Epidermal melanocyte (primary cell): ENCODE measurements around the gene ADSL.

ENCODE experiments used
- DNase-seq: peaks from one replicate; pipeline ENCODE4 v3.0.0; 2011; ENCODE audit warnings: low spot score; ENCODE audit not compliant: insufficient read length

Gene ADSL

DNA sequence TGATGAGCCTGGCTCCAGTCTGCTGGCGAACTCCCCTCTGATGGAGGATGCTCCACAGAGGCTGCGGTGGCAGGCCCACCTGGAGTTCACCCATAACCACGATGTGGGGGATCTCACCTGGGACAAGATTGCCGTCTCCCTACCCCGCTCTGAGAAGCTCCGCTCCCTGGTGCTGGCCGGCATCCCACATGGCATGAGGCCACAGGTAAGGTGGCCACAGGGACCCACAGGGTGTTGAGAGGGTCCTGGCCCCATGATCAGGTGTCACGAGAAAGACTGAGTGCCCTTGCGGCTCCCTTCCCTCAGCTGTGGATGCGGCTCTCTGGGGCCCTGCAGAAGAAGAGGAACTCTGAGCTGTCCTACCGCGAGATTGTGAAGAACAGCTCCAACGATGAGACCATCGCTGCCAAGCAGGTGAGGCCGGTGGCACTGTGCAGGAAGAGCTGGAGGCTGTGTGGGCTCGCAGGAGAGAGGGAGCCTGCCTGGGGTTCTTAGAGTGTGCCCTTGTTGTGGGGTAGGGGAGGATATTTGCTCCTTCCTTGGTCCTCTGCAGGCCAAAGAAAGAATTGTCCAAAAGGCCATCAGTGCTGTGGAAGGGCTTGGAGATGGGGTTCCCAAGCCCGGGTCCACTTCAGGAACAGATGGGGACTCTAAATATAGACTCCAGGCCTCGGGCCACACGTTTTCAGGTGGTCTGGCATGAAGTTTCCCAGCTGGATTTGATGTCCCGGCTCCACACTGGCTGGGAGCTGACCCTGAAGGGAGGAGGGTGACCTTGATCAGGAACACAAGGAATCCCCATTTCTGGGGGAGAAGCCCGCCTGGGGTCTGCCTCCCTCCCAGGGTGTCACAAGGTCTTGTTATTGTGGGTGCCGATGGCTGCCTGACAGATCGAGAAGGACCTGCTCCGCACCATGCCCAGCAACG is 58.2 kb downstream of the ADSL start:
- no peak for DNase-seq

DNA sequence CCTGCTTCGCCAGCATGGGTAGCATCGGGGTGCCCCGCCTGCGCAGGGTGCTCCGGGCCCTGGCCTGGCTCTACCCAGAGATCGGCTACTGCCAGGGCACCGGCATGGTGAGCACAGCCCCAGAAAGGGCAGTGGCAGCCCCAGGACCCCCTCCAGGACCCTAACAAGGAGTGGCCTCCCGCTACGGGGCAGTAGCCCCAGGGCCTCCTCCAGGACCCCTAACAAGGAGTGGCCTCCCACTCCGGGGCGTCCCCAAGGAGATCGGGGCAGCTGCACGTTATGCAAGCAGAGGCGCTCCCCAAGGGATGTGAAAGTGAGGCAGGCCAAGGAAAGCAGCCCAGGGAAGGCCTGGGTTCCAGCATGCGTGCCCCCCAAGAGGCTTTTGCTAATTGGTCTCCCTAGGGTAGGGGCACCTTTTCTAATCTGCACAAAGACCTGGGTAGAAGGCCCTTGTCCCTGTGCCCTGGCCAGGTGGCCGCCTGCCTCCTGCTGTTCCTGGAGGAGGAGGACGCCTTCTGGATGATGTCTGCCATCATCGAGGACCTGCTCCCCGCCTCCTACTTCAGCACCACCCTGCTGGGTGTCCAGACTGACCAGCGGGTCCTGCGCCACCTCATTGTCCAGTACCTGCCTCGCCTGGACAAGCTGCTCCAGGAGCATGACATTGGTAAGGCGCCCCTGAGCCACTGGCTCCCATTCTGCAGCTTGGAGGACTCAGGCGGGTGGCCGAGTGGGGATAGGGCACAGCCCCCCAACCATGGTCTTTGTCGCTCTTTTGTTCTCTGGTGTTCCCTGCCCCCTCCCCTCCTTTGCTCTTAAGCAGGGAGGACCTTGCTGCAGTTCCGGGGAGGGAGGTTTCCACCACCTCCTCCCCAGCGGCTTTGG is 59.1 kb downstream of the ADSL start:
- DNase-seq: no peak

DNA sequence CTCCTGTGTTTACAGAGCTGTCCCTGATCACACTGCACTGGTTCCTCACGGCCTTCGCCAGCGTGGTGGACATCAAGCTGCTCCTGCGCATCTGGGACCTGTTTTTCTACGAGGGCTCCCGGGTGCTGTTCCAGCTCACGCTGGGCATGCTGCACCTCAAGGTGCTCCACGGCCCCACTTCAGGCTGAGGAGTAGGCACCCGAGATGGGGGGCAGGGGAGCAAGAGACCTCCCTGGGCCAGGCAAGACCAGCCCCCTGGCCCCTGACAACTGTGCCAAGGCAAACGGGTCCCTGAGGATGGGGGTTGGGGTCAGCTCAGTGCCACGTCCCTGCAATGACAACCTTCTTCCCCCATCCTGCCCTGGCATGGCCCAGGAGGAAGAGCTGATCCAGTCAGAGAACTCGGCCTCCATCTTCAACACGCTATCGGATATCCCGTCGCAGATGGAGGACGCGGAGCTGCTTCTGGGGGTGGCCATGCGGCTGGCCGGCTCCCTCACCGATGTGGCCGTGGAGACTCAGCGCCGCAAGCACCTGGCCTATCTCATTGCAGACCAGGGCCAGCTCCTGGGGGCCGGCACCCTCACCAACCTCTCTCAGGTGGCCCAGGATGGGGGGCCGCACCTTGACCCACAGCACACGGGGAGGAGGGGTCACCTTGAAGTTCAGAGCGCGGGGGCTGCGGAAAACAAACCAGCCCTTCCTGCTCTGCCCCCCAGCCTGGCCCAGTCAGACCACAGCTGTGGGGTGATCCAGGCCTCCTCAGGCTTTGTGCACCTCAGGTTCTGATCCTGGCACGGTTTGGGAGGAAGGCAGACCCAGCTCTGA is 60.0 kb downstream of the ADSL start:
- DNase-seq: no peak

DNA sequence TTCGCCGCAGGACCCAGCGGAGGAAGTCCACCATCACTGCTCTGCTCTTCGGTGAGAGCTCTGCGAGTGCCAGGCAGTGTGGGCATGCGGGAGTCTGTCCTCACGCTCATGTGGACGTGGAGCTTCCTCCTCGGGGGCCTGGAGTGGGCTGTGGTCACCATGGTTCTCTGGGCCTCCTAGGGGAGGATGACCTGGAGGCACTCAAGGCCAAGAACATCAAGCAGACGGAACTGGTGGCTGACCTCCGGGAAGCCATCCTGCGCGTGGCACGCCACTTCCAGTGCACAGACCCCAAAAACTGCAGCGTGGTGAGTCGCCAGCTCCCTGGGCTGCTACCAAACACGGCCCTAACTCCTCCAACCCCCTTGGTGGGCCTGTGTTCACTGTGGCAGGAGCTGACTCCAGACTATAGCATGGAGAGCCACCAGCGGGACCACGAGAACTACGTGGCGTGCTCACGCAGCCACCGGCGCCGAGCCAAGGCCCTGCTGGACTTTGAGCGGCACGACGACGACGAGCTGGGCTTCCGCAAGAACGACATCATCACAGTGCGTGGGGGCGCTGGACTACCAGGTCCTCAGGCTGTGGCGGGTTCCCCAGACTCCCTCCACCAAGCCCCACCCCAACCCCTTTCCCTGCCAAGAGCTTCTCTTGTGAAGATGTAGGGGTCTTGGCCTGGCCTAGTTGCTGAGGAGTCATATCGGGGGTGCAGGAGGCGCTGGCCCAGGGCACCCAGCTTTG is 60.9 kb downstream of the ADSL start:
- DNase-seq: no peak

DNA sequence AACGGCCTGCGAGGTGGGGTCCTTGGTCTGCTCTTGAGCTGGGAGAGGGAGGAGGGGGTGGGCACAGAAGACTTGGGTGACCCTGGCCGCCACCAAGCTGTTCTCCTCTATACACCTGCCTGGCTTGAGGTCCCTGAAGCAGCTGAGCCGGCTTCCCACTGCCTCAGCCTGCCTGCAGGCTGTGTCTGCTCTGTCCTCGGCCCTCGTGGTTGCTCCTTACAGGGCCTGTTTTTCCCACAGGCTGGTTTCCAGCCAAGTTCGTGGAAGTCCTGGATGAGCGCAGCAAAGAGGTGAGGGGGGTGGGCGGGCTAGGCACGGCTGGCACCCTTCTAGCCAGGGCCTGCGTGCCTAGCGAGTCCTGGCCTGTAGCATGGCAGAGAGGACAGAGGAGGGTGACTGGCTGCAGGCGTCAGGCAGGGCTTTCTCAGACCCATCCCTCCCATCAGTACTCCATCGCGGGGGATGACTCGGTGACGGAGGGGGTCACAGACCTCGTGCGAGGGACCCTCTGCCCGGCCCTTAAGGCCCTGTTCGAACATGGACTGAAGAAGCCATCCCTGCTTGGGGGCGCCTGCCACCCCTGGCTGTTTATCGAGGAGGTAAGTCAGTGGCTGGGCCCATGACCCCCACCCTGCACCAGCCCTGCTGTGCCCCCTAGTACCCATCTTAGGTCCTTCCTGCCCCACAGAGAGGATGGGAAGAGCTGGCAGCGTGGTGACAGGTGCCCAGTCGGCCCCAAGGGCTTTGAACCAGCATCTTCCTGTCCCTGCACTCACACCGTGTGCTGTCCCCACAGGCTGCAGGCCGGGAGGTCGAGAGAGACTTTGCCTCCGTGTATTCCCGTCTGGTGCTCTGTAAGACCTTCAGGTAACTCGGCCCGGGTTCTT is 61.8 kb downstream of the ADSL start:
- DNase-seq: no peak

DNA sequence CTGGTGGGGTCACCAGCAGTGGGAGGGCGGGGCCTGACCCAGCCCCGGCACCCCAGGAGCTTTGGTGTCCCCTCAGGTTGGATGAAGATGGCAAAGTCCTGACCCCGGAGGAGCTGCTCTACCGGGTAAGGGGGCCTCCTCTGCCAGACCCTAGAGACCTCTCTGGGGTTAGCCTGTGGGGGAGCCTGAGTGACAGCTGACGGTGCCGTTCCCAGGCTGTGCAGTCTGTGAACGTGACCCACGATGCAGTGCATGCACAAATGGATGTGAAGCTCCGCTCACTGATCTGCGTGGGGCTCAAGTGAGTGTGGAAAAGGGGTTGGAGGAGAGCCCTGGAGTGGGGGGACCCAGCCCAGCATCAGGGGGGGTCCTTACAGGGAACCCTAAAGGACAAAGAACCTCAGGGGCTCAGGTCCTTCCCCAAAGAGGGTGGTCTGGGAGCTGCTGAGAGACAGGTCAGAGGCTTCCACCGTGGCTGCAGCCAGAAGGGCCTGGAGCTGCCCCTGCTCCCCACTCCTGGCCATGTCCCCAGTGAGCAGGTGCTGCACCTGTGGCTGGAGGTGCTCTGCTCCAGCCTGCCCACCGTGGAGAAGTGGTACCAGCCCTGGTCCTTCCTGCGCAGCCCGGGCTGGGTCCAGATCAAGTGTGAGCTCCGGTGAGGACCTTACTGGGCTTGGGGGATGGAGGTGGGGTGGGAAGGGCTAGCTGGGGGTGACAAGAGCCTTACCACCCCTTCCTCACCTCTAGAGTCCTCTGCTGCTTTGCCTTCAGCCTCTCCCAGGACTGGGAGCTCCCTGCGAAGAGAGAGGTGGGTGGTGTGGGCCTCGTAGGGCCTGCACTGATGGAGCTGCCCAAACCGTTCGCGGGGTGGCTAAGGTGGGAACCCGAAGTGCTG is 62.7 kb downstream of the ADSL start:
- DNase-seq: no peak

DNA sequence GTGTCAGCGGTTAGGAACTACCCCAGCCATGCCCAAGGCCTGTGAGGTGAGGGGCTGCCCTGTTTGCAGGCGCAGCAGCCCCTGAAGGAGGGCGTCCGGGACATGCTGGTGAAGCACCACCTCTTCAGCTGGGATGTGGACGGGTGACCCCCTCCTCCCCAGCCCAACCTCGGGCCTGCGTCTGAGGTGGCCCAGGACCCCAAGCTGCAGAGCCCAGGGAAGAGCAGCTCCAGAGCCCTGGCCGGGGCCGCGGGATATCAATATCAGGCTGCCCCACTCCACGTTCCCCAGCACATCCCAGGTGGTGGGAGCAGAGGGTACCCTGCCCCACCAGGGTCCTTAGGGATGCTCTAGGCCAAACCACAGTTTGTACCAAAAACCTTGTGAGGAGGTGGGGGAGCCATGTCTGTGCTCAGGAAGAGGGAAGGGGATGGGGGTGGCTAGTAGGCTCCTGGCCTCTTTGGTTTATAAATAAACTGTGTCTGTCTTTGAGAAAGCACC is 63.4 kb downstream of the ADSL start:
- no peak for DNase-seq

DNA sequence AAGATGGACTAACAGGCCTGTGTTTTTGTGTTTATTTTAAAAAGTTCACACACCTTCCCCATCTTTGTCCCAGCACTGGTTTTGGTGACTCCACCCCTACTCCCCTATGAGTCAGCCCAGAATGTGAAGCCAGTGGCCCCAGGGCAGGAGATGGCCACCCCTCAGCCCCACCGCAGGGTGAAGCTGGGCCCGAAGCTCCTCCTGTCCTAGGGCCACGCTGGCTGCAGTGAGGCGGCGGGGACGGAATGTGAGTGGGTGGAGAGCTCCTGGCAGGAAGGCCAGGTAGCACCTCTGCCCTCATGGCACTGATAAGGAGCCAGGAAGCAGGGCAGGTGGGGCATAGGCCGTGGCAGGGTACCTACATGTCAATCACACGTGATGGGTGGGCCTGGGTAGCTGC is 64.0 kb downstream of the ADSL start:
- DNase-seq: no peak

DNA sequence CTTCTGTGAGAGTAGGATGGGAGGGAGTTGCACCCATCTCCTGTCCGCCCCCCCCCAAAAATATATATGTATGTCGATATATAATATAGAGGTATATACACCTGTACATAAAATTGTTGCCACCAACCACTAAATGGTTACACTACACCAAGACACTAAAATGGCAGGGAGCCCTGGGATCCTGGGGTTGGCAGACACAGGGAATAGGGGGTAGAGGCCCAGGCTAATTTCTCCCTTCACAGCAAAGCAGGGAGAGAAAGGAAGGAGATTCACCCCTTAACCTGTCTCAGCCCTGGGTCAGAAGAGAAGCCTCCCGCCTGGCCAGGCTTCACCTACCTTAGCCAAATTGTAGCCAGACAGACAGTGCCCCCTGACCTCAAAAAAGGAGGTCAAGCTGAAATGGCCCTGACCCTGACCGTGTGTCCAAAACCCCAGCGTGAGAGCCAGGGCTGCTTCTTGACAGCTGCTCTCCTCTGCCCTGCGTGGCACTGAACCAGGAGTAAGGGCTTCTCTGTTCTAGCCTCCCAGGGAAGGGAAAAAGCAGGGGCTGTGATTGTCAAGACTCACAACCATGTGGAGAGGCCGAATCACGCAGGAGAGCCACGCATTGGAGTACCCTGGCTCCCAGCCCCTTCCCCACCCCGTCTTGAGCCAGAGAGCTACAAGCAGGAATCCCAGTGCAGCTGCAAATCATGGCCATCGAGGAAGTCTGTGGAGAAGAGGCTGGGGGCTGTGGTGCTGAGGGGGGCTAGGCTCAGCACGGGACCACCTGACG is 64.6 kb downstream of the ADSL start:
- no peak for DNase-seq

DNA sequence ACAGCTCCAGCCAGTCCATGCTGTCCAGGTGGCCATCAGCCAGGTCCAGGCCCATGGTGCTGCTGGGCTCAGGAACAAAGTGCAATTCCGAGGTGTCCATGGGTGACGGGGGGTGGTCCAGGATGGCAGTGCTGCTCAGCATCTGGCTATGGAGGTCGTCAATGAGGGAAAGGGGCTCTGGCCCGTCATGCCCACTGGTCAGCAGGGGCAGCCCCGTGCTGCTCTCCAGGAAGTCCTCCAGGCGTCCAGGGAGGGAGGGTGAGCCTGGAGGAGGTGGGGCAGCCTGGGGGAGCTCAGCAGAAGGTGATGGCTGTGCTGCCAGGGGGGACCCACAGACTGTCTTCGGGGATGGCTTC is 65.2 kb downstream of the ADSL start:
- no peak for DNase-seq

DNA sequence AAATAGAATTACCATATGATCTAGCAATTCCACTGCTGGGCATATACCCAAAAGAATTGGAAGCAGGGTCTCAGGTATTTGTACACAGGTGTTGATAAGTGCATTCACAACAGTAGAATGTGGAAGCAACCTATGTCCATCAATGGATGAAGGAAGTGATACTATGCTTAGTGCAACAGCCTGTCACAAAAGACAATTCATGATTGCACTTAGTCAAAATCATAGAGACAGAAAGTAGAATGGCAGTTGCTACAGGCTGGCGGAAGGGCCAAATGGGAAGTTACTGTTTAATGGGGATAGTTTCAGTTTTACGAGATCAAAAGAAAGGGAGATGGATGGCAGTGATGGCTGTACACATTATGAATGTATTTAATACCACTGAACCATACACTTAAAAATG is 66.1 kb downstream of the ADSL start:
- no peak for DNase-seq

DNA sequence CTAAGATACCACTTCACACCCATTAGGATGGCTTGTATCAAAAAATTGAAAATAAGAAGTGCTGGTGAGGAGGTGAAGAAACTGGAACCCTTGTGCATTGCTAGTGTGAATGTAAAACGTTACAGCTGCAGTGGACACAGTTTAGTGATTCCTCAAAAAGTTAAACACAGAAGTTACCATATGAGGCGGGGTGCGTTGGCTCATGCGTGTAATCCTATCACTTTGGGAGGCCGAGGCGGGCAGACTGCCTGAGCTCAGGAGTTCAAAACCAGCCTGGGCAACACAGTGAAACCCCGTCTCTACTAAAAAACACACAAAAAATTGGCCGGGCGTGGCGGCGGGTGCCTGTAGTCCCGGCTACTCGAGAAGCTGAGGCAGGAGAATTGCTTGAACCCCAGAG is 67.6 kb downstream of the ADSL start:
- DNase-seq: no peak

DNA sequence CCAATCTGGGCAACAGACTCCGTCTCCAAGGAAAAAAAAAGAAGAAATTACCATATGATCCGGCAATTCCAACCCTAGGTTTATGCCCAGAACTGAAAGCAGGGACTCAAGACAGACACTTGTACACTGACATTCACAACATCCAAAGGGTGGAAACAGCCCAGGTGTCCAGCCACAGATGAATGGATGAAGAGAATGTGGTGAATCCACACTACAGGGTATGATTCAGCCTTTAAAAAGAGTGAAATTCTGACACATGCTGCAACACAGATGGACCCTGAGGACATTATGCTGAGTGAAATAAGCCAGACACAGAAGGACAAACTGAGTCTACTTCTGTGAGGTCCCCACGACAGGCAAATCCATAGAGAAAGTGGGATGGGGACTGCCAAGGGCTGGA is 68.0 kb downstream of the ADSL start:
- no peak for DNase-seq

DNA sequence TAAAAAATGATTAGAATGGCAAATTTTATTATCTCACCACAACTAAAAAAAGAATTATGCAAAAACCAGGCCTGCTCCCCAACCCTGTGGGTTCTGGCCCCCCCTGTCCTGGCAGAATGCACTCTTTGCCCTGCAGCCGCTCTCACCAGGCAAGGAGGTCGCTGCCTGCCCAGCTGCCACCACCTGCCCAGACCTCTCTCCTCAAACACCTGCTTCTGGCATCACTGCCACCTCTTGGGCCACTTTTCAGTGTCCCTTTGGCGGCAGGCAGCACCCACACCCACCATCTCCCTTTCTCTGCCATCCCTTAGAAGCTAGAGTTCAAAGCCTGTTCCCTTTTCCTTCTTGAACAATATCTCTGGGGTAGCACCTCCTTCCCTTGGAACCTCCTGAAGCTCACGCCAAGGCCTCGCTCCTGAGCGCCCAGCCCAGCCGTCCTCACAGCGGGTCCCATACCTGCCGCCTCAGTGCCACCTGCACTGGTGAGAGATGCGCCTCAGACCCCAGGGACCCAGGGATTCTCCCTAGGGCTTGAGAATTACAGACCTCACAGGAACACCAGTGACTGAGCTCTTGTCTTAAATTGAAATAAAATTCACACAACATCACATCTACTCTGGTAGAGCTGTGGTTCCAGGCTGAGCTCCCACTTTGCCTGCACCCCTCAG is 68.7 kb downstream of the ADSL start:
- DNase-seq: no peak

DNA sequence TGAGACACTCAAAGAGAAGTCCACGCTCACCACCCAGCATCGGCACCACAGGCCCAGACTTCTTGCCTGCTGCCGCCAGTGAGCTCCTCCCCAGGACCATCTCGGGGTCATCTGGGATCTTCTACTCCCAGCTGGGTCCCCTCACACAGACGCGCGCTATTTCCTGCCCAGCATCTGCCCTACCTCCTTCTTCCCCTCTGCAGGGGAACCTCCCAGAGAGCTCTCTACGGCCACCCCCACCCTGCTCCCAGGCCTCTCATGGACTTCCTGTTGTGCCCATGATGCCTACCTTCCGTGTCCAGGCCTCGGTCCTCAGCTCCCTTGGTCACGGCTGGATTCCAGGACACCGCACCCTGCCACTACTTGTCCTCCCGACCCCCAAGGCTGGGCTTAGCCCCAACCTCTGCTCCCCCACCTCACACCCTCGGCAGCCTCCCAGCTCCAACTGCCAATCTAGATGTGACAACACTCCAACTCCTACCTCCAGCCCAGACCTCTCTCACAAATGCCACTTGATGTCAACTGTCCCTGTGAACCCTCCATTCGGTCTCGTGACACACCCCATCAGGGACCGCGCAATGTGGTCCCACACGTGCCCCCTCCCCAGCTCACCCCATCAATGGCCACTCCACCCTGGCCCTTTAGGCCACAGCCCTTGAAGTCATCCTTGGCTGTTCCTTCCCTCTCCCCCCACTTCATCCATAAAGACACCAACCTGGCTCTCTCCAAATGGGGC is 69.4 kb downstream of the ADSL start:
- no peak for DNase-seq

DNA sequence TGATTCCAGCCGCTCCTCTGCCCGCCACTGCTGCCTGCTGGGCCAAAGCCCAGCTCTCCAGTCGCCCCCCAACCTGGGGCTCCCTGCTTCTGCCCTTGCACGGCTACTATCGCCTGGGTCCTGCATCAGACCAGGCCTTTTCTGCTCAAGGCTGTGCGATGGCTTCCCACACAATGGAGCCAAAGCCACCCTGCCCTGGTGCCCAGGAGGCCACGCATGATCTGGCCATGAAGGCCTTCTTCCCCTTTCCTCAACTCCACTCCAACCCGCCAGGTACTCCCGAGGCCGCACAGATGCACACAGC is 69.9 kb downstream of the ADSL start:
- no peak for DNase-seq

DNA sequence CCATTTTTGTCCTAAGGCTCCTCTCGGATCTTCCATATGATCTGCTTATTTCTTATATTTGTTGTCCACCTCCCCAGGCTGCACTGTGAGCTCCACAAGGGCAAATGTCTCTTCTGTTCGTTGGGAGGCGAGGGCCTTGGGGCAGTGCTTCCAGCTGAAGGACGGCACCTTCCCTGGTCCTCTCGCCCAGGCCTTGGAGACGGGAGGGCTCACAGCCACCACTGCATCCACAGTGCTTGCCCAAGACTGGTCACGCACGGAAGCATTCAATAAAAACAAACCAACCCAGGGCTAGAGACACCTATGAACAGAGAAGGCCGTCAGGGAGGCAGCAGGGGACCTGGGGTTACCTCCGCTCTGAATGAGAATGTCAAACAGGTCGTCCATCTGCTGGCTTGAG is 70.3 kb downstream of the ADSL start:
- no peak for DNase-seq
